ENCODE results near the gene NAT8L. TPM values are rescaled to one million over a fixed set of nuclear protein-coding genes. Genes with fewer than 3 reads are reported as not detected.

The NAT8L gene
- total RNA-seq, 1 experiment from 2014 or later: 3.0 TPM

GRCh38 chr4:2061186-2062131, 2.3 kb downstream of the NAT8L start:
- DNase-seq (ENCODE audit: low read depth): no peak
- in situ Hi-C loops (cut with HindIII; ENCODE audit: low pct_unique_long_range_greater_than_20kb, low sequenced_read_pairs): no loop called here

DNA sequence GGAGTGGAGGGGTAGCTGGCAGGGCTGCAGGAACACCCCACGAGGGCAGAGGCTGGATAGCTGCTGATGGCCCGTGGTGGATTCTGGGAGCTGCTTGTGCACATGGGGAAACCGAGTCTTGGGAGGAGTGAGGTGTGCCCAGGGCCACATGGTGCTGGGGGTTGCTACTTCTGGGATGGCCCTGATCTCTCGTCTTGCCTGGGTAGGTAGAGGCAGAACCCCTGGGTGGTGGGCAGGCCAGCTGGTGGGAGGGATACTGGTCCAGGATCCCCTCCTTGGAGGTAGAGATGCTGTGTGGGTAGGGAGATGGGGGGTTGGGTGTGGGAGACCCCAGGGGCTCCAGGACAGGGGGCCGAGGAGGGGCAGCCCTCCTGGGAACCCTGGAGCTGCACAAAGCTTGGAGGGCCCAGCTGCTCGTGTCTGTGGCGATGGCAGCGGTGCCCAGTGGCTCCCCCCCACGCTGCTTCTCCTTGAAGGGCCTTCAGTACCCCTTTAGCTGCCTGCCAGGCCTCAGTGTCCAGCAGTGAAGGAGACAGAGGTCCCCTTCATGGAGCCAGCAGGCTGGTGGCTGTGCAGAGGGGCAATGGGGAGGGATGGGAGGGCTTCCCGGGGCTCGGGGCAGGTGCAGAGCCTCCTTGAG, 3.2 kb downstream of the NAT8L start:
- in situ Hi-C loops (cut with HindIII; ENCODE audit: low pct_unique_long_range_greater_than_20kb, low sequenced_read_pairs): no loop called here
- no peak for DNase-seq (ENCODE audit: low read depth)

GRCh38 chr4:2062808-2063524, 3.8 kb downstream of the NAT8L start:
- DNase-seq (ENCODE audit: low read depth): no peak
- in situ Hi-C loops (cut with HindIII; ENCODE audit: low pct_unique_long_range_greater_than_20kb, low sequenced_read_pairs): no loop called here

- in situ Hi-C loops (cut with HindIII; ENCODE audit: low pct_unique_long_range_greater_than_20kb, low sequenced_read_pairs): no loop called here
- no peak for DNase-seq (ENCODE audit: low read depth)
Observed at GRCh38 chr4:2063557-2064275, 4.6 kb downstream of the NAT8L start.

DNA sequence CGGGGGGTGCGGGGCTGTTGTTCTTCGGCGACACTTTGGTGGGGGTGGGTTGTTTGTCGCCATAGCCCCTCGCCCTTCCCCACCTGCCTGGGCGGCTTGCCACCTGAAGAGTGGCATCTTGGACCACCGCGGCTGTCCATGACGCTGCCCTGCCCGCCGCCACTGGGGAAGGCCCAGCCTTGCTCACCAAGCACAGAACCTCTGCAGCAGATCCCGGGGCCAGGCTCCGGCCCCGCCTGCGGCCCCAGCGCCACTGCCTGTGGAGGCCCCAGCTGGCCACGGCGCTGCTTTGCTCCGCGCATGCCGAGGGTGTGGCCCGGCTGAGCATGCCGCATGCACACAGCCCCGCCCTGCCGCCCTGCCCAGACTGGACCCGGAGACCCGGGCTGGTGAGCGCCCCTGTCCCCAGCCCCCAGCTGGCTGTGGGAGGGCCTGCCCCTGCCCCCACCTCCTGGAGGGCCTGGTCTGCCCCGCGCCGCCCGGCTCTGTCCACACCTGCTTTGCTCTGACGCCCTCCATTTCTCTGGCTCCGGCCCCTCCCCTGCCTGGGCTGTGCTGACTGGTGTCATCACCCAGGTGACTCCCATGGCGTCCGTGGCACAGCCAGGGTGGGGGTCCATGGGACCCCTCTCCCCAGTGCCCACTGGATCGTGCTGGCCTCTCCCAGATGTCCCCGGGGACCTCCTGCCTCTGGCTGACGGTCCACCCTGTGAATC, 5.3 kb downstream of the NAT8L start:
- no peak for DNase-seq (ENCODE audit: low read depth)
- in situ Hi-C loops (cut with HindIII; ENCODE audit: low pct_unique_long_range_greater_than_20kb, low sequenced_read_pairs): no loop called here

- DNase-seq (ENCODE audit: low read depth): no peak
- in situ Hi-C loops (cut with HindIII; ENCODE audit: low pct_unique_long_range_greater_than_20kb, low sequenced_read_pairs): no loop called here
Observed at GRCh38 chr4:2065106-2065930, 6.2 kb downstream of the NAT8L start.

GRCh38 chr4:2066011-2066551, 7.0 kb downstream of the NAT8L start:
- no peak for DNase-seq (ENCODE audit: low read depth)
- in situ Hi-C loops (cut with HindIII; ENCODE audit: low pct_unique_long_range_greater_than_20kb, low sequenced_read_pairs): no loop called here

DNA sequence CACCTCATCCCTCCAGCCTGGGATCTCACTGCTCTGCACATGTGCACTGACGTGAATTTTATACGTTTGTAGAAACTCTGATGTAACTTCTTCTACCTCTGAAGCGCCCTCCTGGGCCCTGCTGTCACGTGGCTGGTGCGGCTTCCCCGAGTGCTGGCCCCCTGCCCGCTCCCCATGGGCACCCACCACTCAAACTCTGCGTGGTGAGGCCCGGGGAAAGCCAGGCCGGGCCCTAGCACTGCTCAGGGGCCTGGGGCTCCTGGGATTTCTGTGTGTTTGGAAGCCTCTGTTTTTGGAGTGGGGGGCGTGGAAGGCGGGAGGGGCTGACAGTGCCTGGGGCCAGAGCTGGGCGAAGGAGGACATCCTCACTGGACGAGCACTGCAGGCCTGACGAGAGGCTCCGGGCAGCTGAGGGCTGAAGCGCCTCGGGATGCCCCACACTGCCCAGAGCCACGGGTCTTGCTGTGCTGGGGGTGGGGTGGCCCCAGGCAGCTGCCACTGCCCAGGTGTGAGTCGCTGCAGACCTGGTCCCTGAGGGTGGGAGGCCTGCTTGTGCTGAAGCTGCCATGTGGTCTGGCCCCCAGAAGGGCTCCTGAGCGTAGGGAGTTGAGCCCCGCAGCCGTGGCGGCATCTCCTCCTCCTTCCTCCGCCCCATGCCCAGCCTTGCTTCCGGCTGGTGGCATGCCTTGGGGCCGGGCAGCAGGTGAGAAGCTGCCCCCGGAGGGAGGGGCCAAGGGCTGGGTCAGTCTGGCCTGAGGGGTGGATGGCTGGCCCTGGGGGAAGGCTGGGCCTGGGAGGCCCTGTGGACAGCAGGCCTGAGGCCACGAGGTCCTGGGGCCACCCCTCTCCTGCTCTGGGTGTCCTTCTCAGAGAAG, 7.7 kb downstream of the NAT8L start:
- DNase-seq (ENCODE audit: low read depth): no peak
- in situ Hi-C loops (cut with HindIII; ENCODE audit: low pct_unique_long_range_greater_than_20kb, low sequenced_read_pairs): no loop called here

- DNase-seq (ENCODE audit: low read depth): no peak
- in situ Hi-C loops (cut with HindIII; ENCODE audit: low pct_unique_long_range_greater_than_20kb, low sequenced_read_pairs): no loop called here
Observed at GRCh38 chr4:2067446-2068197, 8.5 kb downstream of the NAT8L start.

- in situ Hi-C loops (cut with HindIII; ENCODE audit: low pct_unique_long_range_greater_than_20kb, low sequenced_read_pairs): no loop called here
- no peak for DNase-seq (ENCODE audit: low read depth)
Observed at GRCh38 chr4:2068198-2068470, 9.0 kb downstream of the NAT8L start.

- in situ Hi-C loops (cut with HindIII; ENCODE audit: low pct_unique_long_range_greater_than_20kb, low sequenced_read_pairs): no loop called here
- no peak for DNase-seq (ENCODE audit: low read depth)
Observed at GRCh38 chr4:2068566-2068965, 9.4 kb downstream of the NAT8L start.

GRCh38 chr4:2069161-2069971, 10.2 kb downstream of the NAT8L start:
- DNase-seq (ENCODE audit: low read depth): no peak
- in situ Hi-C loops (cut with HindIII; ENCODE audit: low pct_unique_long_range_greater_than_20kb, low sequenced_read_pairs): no loop called here

DNA sequence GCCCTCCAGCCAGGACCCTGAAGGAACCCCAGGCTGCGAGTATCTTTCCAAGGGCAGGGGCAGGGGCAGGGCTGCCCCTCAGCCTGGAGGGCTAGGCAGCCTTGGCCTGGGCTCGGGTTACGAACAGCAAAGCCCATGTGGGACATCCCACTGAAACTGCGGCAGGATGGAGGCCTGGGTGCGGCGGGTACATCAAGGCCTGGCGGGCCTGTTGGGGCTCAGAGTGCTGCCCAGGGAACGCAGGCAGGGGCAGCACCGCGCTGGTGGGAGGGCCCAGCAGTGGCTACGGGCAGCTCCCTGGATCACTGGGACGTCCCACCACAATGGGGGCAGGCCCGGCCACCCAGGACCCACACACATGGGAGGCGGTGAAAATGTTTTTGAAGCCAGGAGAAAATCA, 10.9 kb downstream of the NAT8L start:
- DNase-seq (ENCODE audit: low read depth): no peak
- in situ Hi-C loops (cut with HindIII; ENCODE audit: low pct_unique_long_range_greater_than_20kb, low sequenced_read_pairs): no loop called here

GRCh38 chr4:2070421-2071251, 11.5 kb downstream of the NAT8L start:
- no peak for DNase-seq (ENCODE audit: low read depth)
- in situ Hi-C loops (cut with HindIII; ENCODE audit: low pct_unique_long_range_greater_than_20kb, low sequenced_read_pairs): no loop called here
